NCI-H2171 (cell line): ENCODE data around the gene RABGAP1L.

Experiments
- DNase-seq: peaks from one replicate; lab custom pipeline; 2025; lab: John Stamatoyannopoulos, UW

Gene RABGAP1L

GRCh38 chr1:174938281-174939007 lies 779.1 kb downstream of the RABGAP1L start:
- no peak for DNase-seq

GRCh38 chr1:174939775-174940545 lies 780.6 kb downstream of the RABGAP1L start:
- DNase-seq, result no peak

- DNase-seq, result peak; percentile 36
These were observed 781.4 kb downstream of the RABGAP1L start for GRCh38 chr1:174940646-174941175.

GRCh38 chr1:174942547-174943255 lies 783.4 kb downstream of the RABGAP1L start:
- DNase-seq, result no peak

- DNase-seq, result no peak
These were observed 786.7 kb downstream of the RABGAP1L start for GRCh38 chr1:174946031-174946430.

- DNase-seq, result no peak
These were observed 789.7 kb downstream of the RABGAP1L start for GRCh38 chr1:174949061-174949460.

- DNase-seq, result no peak
These were observed 790.3 kb downstream of the RABGAP1L start for GRCh38 chr1:174949645-174950044.

- DNase-seq, result no peak
These were observed 794.2 kb downstream of the RABGAP1L start for GRCh38 chr1:174953285-174954072.

- peak; percentile 85 for DNase-seq
These were observed 794.7 kb downstream of the RABGAP1L start for GRCh38 chr1:174954073-174954460.

- peak; percentile 71 for DNase-seq
These were observed 795.6 kb downstream of the RABGAP1L start for GRCh38 chr1:174954671-174955669.

- DNase-seq, result no peak
These were observed 796.8 kb downstream of the RABGAP1L start for GRCh38 chr1:174956086-174956485.

GRCh38 chr1:174956976-174957375 lies 797.7 kb downstream of the RABGAP1L start:
- no peak for DNase-seq

GRCh38 chr1:174957829-174958228 lies 798.5 kb downstream of the RABGAP1L start:
- no peak for DNase-seq

- DNase-seq, result no peak
These were observed 799.1 kb downstream of the RABGAP1L start for GRCh38 chr1:174958396-174958795.

GRCh38 chr1:174960362-174960761 lies 801.0 kb downstream of the RABGAP1L start:
- no peak for DNase-seq

- DNase-seq, result peak; percentile 50
These were observed 804.3 kb downstream of the RABGAP1L start for GRCh38 chr1:174963529-174964125.

GRCh38 chr1:174964261-174964971 lies 805.1 kb downstream of the RABGAP1L start:
- DNase-seq, result no peak

GRCh38 chr1:174964972-174965361 lies 805.6 kb downstream of the RABGAP1L start:
- no peak for DNase-seq

GRCh38 chr1:174965362-174966007 lies 806.2 kb downstream of the RABGAP1L start:
- no peak for DNase-seq
